Fibroblast of lung (primary cell): ENCODE measurements around the gene MAPK4. TPM values are rescaled to one million over a fixed set of nuclear protein-coding genes. Genes with fewer than 3 reads are reported as not detected.

Source experiments
- DNase-seq, 2 donors: peaks; one replicate each; pipeline versions ENCODE4 v3.0.0 to v3.0.0-alpha.2; 2010; ENCODE audit warnings: low read depth in 2 of 2
- H2AFZ ChIP-seq: 2 replicates; pipeline ENCODE4 v1.5.1; 2012; ENCODE audit warnings: low read length, control low read depth, inconsistent platforms
- H3K27ac ChIP-seq: 2 replicates; pipeline ENCODE4 v1.5.1; 2011; ENCODE audit warnings: low read length, control low read depth; ENCODE audit not compliant: insufficient read depth
- H3K27me3 ChIP-seq: 2 replicates; pipeline ENCODE4 v1.5.1; 2011; ENCODE audit warnings: mild to moderate bottlenecking, low read length; ENCODE audit not compliant: control insufficient read depth, insufficient read depth
- H3K36me3 ChIP-seq: 2 replicates; pipeline ENCODE4 v1.5.1; 2011; ENCODE audit warnings: low read length; ENCODE audit not compliant: control insufficient read depth, insufficient read depth
- H3K4me1 ChIP-seq: 2 replicates; pipeline ENCODE4 v1.5.1; 2011; ENCODE audit warnings: low read length; ENCODE audit not compliant: control insufficient read depth, insufficient read depth; ENCODE audit errors: extremely low read depth
- H3K4me2 ChIP-seq: 2 replicates; pipeline ENCODE4 v1.5.1; 2011; ENCODE audit warnings: low read length, control low read depth; ENCODE audit not compliant: insufficient read depth; ENCODE audit errors: extremely low read depth
- H3K4me3 ChIP-seq, 4 experiments: fragments of 200-600 bp in 1 of 4; sonication (generic) in 1 of 4; replicated peaks in 1 of 4; 2 replicates each; pipeline ENCODE4 v1.5.1; 2011 to 2016; ENCODE audit warnings: low read length in 4 of 4, low read depth in 3 of 4, mild to moderate bottlenecking in 3 of 4, control low read depth in 2 of 4, inconsistent platforms in 1 of 4, mixed read lengths in 1 of 4; ENCODE audit not compliant: insufficient read depth in 1 of 4; ENCODE audit errors: control extremely low read depth in 1 of 4
- H3K79me2 ChIP-seq: 2 replicates; pipeline ENCODE4 v1.5.1; 2012; ENCODE audit warnings: mild to moderate bottlenecking, low read length, inconsistent platforms; ENCODE audit not compliant: control insufficient read depth, insufficient read depth
- H3K9ac ChIP-seq: 2 replicates; pipeline ENCODE4 v1.5.1; 2011; ENCODE audit warnings: mild to moderate bottlenecking, low read length, control low read depth; ENCODE audit not compliant: insufficient read depth
- H3K9me3 ChIP-seq: 2 replicates; pipeline ENCODE4 v1.5.1; 2012; ENCODE audit warnings: low read depth, low read length; ENCODE audit not compliant: control insufficient read depth, insufficient read depth
- H4K20me1 ChIP-seq: 2 replicates; pipeline ENCODE4 v1.5.1; 2011; ENCODE audit warnings: low read length; ENCODE audit not compliant: control insufficient read depth, insufficient read depth; ENCODE audit errors: extremely low read depth
- CTCF ChIP-seq, 2 donors: IDR thresholded peaks in 1 of 2; conservative IDR thresholded peaks in 1 of 2; 1 replicate in 1 of 2; 2 replicates in 1 of 2; pipeline ENCODE4 v1.5.1; 2011 to 2012; ENCODE audit warnings: low read length in 2 of 2, control low read depth in 1 of 2, inconsistent platforms in 1 of 2, low read depth in 1 of 2, mild to moderate bottlenecking in 1 of 2
- EZH2 ChIP-seq: IDR thresholded peaks from 2 replicates; pipeline ENCODE4 v1.5.1; 2012; ENCODE audit warnings: low read length, control low read depth, mild to moderate bottlenecking; ENCODE audit errors: missing control alignments
- polyA plus RNA-seq, 2 donors: library from polyadenylated mRNA; depleted of rRNA in 1 of 2; stranded (reverse) in 1 of 2; unstranded in 1 of 2; fragments of >200 nt; gene quantifications; 2 replicates each; pipeline ENCODE4 v1.2.1, GENCODE V29; 2011 to 2012; ENCODE audit warnings: missing spikeins in 1 of 2
- total RNA-seq: library from RNA; depleted of rRNA; stranded (reverse); fragments of >200 nt; gene quantifications from 2 replicates; pipeline ENCODE4 v1.2.1, GENCODE V29; 2014

The MAPK4 gene
- total and polyA plus RNA-seq, 2 donors (not counting 1 experiment from before 2014, with no cell fraction given), result not detected

- Histone ChIP-seq H3K4me2 (no peak overlapping the region), H3K4me1 (no peaks in the 10 kb centered on the region), H3K36me3 (no peaks in the 10 kb centered on the region), H3K9me3 (no peaks in the 10 kb centered on the region), H3K79me2 (no peaks in the 10 kb centered on the region), H2AFZ (no peak overlapping the region), H3K27ac (no peak overlapping the region), H3K4me3 (no peak overlapping the region), H3K27me3 (no peaks in the 10 kb centered on the region), H4K20me1 (no peaks in the 10 kb centered on the region), H3K9ac (no peak overlapping the region)
- no peak for DNase-seq
- TF ChIP-seq CTCF (conservative IDR thresholded peaks at IDR 0.05 in 1 of 2, IDR thresholded peaks at IDR 0.05 in 1 of 2; ENCODE audit: low read depth in 1 of 2, low read length in 2 of 2) (no peak), EZH2 (no peak)
Observed at GRCh38 chr18:50623694-50624352, 63.9 kb downstream of the MAPK4 start.

GRCh38 chr18:50624981-50625380 is 65.1 kb downstream of the MAPK4 start:
- Histone ChIP-seq H3K27me3 (no peaks in the 10 kb centered on the region), H3K9ac (no peak overlapping the region), H3K36me3 (no peaks in the 10 kb centered on the region), H4K20me1 (no peaks in the 10 kb centered on the region), H3K4me3 (no peak overlapping the region), H2AFZ (no peak overlapping the region), H3K9me3 (no peaks in the 10 kb centered on the region), H3K79me2 (no peaks in the 10 kb centered on the region), H3K4me1 (no peaks in the 10 kb centered on the region), H3K27ac (no peak overlapping the region), H3K4me2 (no peak overlapping the region)
- DNase-seq, result no peak
- TF ChIP-seq EZH2, result no peak
- TF ChIP-seq CTCF (conservative IDR thresholded peaks at IDR 0.05 in 1 of 2, IDR thresholded peaks at IDR 0.05 in 1 of 2; ENCODE audit: low read depth in 1 of 2, low read length in 2 of 2), result no peak

- Histone ChIP-seq H3K27me3 (no peaks in the 10 kb centered on the region), H3K4me3 (no peak overlapping the region), H3K9ac (no peak overlapping the region), H2AFZ (no peak overlapping the region), H3K36me3 (no peaks in the 10 kb centered on the region), H4K20me1 (no peaks in the 10 kb centered on the region), H3K4me2 (no peak overlapping the region), H3K4me1 (no peaks in the 10 kb centered on the region), H3K9me3 (no peaks in the 10 kb centered on the region), H3K27ac (no peak overlapping the region), H3K79me2 (no peaks in the 10 kb centered on the region)
- DNase-seq, result no peak
- TF ChIP-seq EZH2 (no peak), CTCF (conservative IDR thresholded peaks at IDR 0.05 in 1 of 2, IDR thresholded peaks at IDR 0.05 in 1 of 2; ENCODE audit: low read depth in 1 of 2, low read length in 2 of 2) (no peak)
Observed at GRCh38 chr18:50626317-50626716, 66.4 kb downstream of the MAPK4 start.
